Thyroid gland (tissue), 4 donors: Measurements from ENCODE around the gene CAPZA3. TPM values are rescaled to one million over a fixed set of nuclear protein-coding genes. Genes with fewer than 3 reads are reported as not detected.

Experiments
- DNase-seq, 2 donors: peaks; one replicate each; pipeline ENCODE4 v3.0.0-alpha.2; 2019
- H3K27ac ChIP-seq, 3 donors: fragments of 200-600 bp; sonication (generic); 1 replicate in 2 of 3; 2 replicates in 1 of 3; pipeline ENCODE4 v1.5.1; 2016 to 2019; ENCODE audit warnings: mild to moderate bottlenecking in 1 of 3, moderate library complexity in 1 of 3
- H3K27me3 ChIP-seq: fragments of 200-600 bp; sonication (generic); one replicate; pipeline ENCODE4 v1.5.1; 2019
- H3K36me3 ChIP-seq, 2 donors: fragments of 200-600 bp; sonication (generic); one replicate each; pipeline ENCODE4 v1.5.1; 2016 to 2019
- H3K4me1 ChIP-seq, 2 donors: fragments of 200-600 bp; sonication (generic); one replicate each; pipeline ENCODE4 v1.5.1; 2017 to 2019
- H3K4me3 ChIP-seq, 3 donors: fragments of 200-600 bp; sonication (generic); replicated peaks in 1 of 3; 1 replicate in 2 of 3; 2 replicates in 1 of 3; pipeline ENCODE4 v1.5.1; 2016; ENCODE audit warnings: mild to moderate bottlenecking in 1 of 3
- H3K9me3 ChIP-seq: fragments of 200-600 bp; sonication (generic); one replicate; pipeline ENCODE4 v1.5.1; 2017
- POLR2A ChIP-seq, 2 donors: fragments of 450-650 bp; IDR thresholded peaks; one replicate each; pipeline ENCODE4 v1.6.1; 2017; ENCODE audit warnings: antibody characterized with exemption in 2 of 2, mild to moderate bottlenecking in 2 of 2, moderate library complexity in 1 of 2
- WGBS, 2 donors: methylation state at CpG; one replicate each; pipeline ENCODE4 v1.1.5; 2017; 5-methylcytosine and 5-hydroxymethylcytosine counted together
- intact Hi-C: fragments of 100-400 bp; cut with DNase I; formaldehyde crosslinking; loops from one replicate; pipeline ENCODE4 v1.15.1; 2023
- total RNA-seq, 4 donors: library from RNA; depleted of rRNA; stranded (reverse); fragments of >200 nt; gene quantifications; one replicate each; pipeline ENCODE4 v1.2.3, GENCODE V29; 2016
- TF ChIP-seq, protein P1 (sequence below), 6 experiments: fragments of 200-600 bp in 3 of 6; fragments of 450-650 bp in 3 of 6; sonication (generic) in 3 of 6; IDR thresholded peaks; one replicate each; pipeline ENCODE4 v1.5.1; 2016 to 2019; ENCODE audit warnings: antibody characterized with exemption in 6 of 6, mild to moderate bottlenecking in 2 of 6, inconsistent platforms in 1 of 6, moderate library complexity in 1 of 6

Gene CAPZA3
- total RNA-seq, 4 donors from 2014 or later = 0.40 TPM; not detected in 3

- no peaks in the 10 kb centered on the region for H3K4me1 ChIP-seq
- no peak overlapping the region for H3K27ac ChIP-seq
- DNase-seq = no peak
- TF ChIP-seq, protein P1, sequence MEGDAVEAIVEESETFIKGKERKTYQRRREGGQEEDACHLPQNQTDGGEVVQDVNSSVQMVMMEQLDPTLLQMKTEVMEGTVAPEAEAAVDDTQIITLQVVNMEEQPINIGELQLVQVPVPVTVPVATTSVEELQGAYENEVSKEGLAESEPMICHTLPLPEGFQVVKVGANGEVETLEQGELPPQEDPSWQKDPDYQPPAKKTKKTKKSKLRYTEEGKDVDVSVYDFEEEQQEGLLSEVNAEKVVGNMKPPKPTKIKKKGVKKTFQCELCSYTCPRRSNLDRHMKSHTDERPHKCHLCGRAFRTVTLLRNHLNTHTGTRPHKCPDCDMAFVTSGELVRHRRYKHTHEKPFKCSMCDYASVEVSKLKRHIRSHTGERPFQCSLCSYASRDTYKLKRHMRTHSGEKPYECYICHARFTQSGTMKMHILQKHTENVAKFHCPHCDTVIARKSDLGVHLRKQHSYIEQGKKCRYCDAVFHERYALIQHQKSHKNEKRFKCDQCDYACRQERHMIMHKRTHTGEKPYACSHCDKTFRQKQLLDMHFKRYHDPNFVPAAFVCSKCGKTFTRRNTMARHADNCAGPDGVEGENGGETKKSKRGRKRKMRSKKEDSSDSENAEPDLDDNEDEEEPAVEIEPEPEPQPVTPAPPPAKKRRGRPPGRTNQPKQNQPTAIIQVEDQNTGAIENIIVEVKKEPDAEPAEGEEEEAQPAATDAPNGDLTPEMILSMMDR (IDR thresholded peaks at IDR 0.05) = no peak
- no peak for TF ChIP-seq POLR2A (IDR thresholded peaks at IDR 0.05)
- no peaks in the 10 kb centered on the region for H3K27me3 ChIP-seq
- intact Hi-C loops = no loop called here
- no peak overlapping the region for H3K4me3 ChIP-seq
- H3K36me3 ChIP-seq = no peaks in the 10 kb centered on the region
- no peaks in the 10 kb centered on the region for H3K9me3 ChIP-seq
These were observed 19.5 kb upstream of the CAPZA3 start for GRCh38 chr12:18718462-18718861.

DNA sequence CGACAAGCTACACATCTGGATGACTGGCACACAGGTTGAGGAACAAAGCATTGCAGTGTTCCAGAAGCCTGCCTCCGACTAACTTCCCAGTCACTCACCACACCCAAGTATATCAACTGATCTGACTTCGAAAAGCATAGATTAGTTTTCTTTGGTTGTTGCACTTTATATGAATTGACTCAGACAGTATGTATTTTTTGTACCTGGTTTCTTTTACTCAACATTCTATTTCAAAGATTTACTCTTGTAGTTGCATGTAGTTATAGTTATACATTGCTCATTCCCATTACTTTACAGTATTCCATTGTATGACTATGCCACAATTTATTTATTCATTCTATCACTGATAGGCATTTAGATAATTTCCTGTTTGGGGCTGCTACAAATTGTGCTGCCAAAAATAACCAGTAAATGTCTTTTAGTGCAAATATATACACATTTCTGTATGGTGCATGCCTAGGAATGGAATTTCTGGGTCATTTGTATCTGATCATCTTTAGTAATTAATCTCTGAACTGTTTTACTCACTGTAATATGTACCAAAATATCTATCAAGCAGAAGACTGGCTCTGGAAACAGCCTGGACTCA lies 17.9 kb upstream of the CAPZA3 start:
- H3K36me3 ChIP-seq = no peaks in the 10 kb centered on the region
- no peak for DNase-seq
- H3K27me3 ChIP-seq = no peaks in the 10 kb centered on the region
- intact Hi-C loops = no loop called here
- TF ChIP-seq, protein P1 (IDR thresholded peaks at IDR 0.05) = no peak
- no peak for TF ChIP-seq POLR2A (IDR thresholded peaks at IDR 0.05)
- H3K4me1 ChIP-seq = no peaks in the 10 kb centered on the region
- WGBS, 2 donors = 89 to 92% methylated on average over 3 of the region's 3 CpGs
- H3K27ac ChIP-seq = no peak overlapping the region
- H3K9me3 ChIP-seq = no peaks in the 10 kb centered on the region
- H3K4me3 ChIP-seq = no peak overlapping the region

DNA sequence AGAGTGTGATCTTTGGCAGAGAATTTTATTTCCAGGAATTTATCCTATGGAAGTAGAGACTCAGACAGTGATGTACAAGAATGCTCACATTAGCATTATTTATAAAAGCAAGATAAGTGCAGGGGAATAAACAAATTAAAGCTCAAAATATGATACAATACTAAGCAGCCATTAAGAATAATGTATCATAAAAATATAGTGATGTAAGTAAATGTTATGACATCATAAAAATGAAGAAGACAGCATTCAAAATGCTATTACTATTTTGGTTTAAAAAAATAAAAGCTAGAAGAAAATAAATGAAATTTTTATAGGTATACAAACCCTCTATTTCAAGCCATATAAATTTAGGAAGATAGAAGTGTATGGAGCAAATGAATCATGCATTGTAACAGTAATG lies 17.2 kb upstream of the CAPZA3 start:
- no peaks in the 10 kb centered on the region for H3K36me3 ChIP-seq
- TF ChIP-seq POLR2A (IDR thresholded peaks at IDR 0.05) = no peak
- TF ChIP-seq, protein P1 (IDR thresholded peaks at IDR 0.05) = no peak
- no peak for DNase-seq
- no peak overlapping the region for H3K27ac ChIP-seq
- intact Hi-C loops = no loop called here
- H3K4me1 ChIP-seq = no peaks in the 10 kb centered on the region
- H3K27me3 ChIP-seq = no peaks in the 10 kb centered on the region
- no peak overlapping the region for H3K4me3 ChIP-seq
- no peaks in the 10 kb centered on the region for H3K9me3 ChIP-seq

DNA sequence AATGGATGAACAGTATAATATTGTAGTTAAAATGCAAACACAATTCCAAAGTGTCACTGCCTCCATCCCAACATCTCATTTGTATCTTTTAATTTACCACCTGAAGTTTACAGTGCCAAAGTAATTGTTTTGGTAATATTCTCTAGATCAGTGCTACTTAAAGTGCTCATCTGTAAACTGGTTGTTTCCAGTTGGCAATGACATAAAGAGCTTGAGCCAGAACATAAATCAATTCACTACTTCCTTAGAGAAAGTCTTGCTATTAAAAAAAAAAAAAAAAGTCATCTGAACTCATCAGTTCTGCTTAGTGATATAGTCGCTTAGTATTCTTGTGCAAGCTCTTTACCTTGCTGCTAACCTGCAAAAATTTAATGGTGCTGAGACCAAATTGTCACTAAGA lies 16.5 kb upstream of the CAPZA3 start:
- H3K36me3 ChIP-seq = no peaks in the 10 kb centered on the region
- intact Hi-C loops = no loop called here
- H3K27ac ChIP-seq = no peak overlapping the region
- TF ChIP-seq POLR2A (IDR thresholded peaks at IDR 0.05) = no peak
- TF ChIP-seq, protein P1 (IDR thresholded peaks at IDR 0.05) = no peak
- H3K4me1 ChIP-seq = no peaks in the 10 kb centered on the region
- DNase-seq = no peak
- H3K4me3 ChIP-seq = no peak overlapping the region
- no peaks in the 10 kb centered on the region for H3K27me3 ChIP-seq
- 81 to 96% methylated on average over 1 of the region's 1 CpG for WGBS, 2 donors
- H3K9me3 ChIP-seq = no peaks in the 10 kb centered on the region

DNA sequence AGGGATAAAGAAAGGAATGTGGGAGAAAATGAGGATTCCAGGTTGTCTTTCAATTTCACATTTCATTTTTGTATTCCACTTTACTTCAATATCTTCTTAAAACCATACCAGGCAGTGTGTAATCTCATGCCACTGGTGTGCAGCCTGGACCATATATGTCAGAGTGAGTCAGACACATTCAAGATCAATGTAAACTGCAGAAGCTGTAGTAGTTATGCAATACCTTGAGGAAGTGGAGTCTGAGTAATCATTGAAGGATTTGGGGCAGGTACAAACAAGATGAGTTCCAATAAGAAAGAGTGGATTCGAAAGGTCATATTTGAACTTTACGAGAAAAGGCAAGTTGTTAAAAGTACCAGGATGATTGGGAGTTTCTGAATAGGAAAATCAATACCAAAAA lies 14.2 kb upstream of the CAPZA3 start:
- no peaks in the 10 kb centered on the region for H3K27me3 ChIP-seq
- intact Hi-C loops = no loop called here
- no peaks in the 10 kb centered on the region for H3K4me1 ChIP-seq
- no peaks in the 10 kb centered on the region for H3K9me3 ChIP-seq
- no peak for TF ChIP-seq POLR2A (IDR thresholded peaks at IDR 0.05)
- TF ChIP-seq, protein P1 (IDR thresholded peaks at IDR 0.05) = no peak
- no peak overlapping the region for H3K27ac ChIP-seq
- WGBS, 2 donors = 95 to 98% methylated on average over 2 of the region's 2 CpGs
- no peak for DNase-seq
- no peaks in the 10 kb centered on the region for H3K36me3 ChIP-seq
- no peak overlapping the region for H3K4me3 ChIP-seq
